Stimulated activated CD4-positive, alpha-beta T cell treated with anti-CD3 and anti-CD28 coated beads, Interleukin-15, amount 100 ng/mL, for 48 hours (primary cell): ENCODE data around the gene IDH2.

Experiments used
- DNase-seq, 2 donors: peaks; one replicate each; pipeline ENCODE4 v3.0.0-alpha.2; 2020; ENCODE audit warnings: low read depth in 2 of 2

IDH2 gene

GRCh38 chr15:90063770-90064247, 38.5 kb downstream of the IDH2 start:
- DNase-seq, result no peak

GRCh38 chr15:90062973-90063769, 39.1 kb downstream of the IDH2 start:
- no peak for DNase-seq

GRCh38 chr15:90062462-90062932, 39.8 kb downstream of the IDH2 start:
- DNase-seq, result no peak

- DNase-seq, result peak in 1 of 2 donors; percentile 54
These were observed 40.2 kb downstream of the IDH2 start for GRCh38 chr15:90062023-90062442.

GRCh38 chr15:90060797-90061196, 41.5 kb downstream of the IDH2 start:
- no peak for DNase-seq

- peak; percentile 73 to 77 for DNase-seq
These were observed 42.9 kb downstream of the IDH2 start for GRCh38 chr15:90059208-90059985.

- no peak for DNase-seq
These were observed 43.5 kb downstream of the IDH2 start for GRCh38 chr15:90058775-90059174.

- DNase-seq, result no peak
These were observed 44.0 kb downstream of the IDH2 start for GRCh38 chr15:90058308-90058707.

GRCh38 chr15:90056529-90056928, 45.7 kb downstream of the IDH2 start:
- DNase-seq, result no peak

- DNase-seq, result no peak
These were observed 47.1 kb downstream of the IDH2 start for GRCh38 chr15:90055182-90055581.

- DNase-seq, result no peak
These were observed 47.6 kb downstream of the IDH2 start for GRCh38 chr15:90054618-90055097.

- no peak for DNase-seq
These were observed 48.4 kb downstream of the IDH2 start for GRCh38 chr15:90053685-90054466.

GRCh38 chr15:90051874-90052273, 50.4 kb downstream of the IDH2 start:
- DNase-seq, result no peak

- no peak for DNase-seq
These were observed 52.3 kb downstream of the IDH2 start for GRCh38 chr15:90049666-90050604.

GRCh38 chr15:90049030-90049429, 53.2 kb downstream of the IDH2 start:
- no peak for DNase-seq

GRCh38 chr15:90047956-90048575, 54.2 kb downstream of the IDH2 start:
- DNase-seq, result no peak

- DNase-seq, result no peak
These were observed 55.3 kb downstream of the IDH2 start for GRCh38 chr15:90046911-90047392.

GRCh38 chr15:90046289-90046688, 56.0 kb downstream of the IDH2 start:
- DNase-seq, result no peak

GRCh38 chr15:90044916-90045371, 57.3 kb downstream of the IDH2 start:
- no peak for DNase-seq

- DNase-seq, result no peak
These were observed 58.1 kb downstream of the IDH2 start for GRCh38 chr15:90044191-90044590.
